Suprapubic skin (tissue), 3 donors: ENCODE measurements around the gene MUTYH.

Experiments used
- EP300 ChIP-seq: sonication (generic); formaldehyde crosslinking; IDR thresholded peaks from one replicate; pipeline ENCODE4 v1.6.1; 2017; ENCODE audit warnings: antibody characterized with exemption
- TF ChIP-seq, protein P1 (sequence below), 2 donors: fragments of 200-600 bp in 1 of 2; fragments of 450-650 bp in 1 of 2; sonication (generic) in 1 of 2; IDR thresholded peaks; one replicate each; pipeline ENCODE4 v1.5.1; 2016 to 2019; ENCODE audit warnings: antibody characterized with exemption in 2 of 2, mild to moderate bottlenecking in 1 of 2, moderate library complexity in 1 of 2

DNA sequence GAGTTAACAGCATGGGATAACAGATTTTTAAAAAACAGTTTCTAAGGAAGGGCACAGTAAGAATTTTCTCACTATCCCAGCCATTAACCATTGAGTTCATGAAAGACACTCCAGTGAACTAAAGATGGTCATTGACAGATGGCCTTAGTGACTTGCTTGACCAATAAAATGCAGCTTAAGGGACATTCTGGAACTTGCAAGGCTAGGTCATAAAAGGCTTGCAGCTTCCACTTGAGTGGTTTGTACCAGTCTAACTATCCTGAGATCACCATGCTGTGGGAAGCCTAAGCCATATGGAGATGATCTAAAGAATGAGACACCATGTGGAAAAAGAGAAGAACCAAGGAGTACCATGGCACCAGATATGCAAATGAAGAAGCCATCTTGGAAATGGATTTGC is 37.9 kb upstream of the MUTYH start:
- TF ChIP-seq, protein P1, sequence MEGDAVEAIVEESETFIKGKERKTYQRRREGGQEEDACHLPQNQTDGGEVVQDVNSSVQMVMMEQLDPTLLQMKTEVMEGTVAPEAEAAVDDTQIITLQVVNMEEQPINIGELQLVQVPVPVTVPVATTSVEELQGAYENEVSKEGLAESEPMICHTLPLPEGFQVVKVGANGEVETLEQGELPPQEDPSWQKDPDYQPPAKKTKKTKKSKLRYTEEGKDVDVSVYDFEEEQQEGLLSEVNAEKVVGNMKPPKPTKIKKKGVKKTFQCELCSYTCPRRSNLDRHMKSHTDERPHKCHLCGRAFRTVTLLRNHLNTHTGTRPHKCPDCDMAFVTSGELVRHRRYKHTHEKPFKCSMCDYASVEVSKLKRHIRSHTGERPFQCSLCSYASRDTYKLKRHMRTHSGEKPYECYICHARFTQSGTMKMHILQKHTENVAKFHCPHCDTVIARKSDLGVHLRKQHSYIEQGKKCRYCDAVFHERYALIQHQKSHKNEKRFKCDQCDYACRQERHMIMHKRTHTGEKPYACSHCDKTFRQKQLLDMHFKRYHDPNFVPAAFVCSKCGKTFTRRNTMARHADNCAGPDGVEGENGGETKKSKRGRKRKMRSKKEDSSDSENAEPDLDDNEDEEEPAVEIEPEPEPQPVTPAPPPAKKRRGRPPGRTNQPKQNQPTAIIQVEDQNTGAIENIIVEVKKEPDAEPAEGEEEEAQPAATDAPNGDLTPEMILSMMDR (IDR thresholded peaks at IDR 0.05), result no peak
- TF ChIP-seq EP300, result no peak
